Ascending aorta (tissue), 2 donors: Measurements from ENCODE around the gene ISY1. TPM values are rescaled to one million over a fixed set of nuclear protein-coding genes. Genes with fewer than 3 reads are reported as not detected.

Experiments
- DNase-seq, 2 donors: peaks; one replicate each; pipeline ENCODE4 v3.0.0-alpha.2; 2019; ENCODE audit warnings: low spot score in 2 of 2
- H3K27ac ChIP-seq, 2 donors: fragments of 200-600 bp; sonication (generic); one replicate each; pipeline ENCODE4 v1.5.1; 2016 to 2017; ENCODE audit warnings: mild to moderate bottlenecking in 1 of 2
- H3K27me3 ChIP-seq: fragments of 200-600 bp; sonication (generic); one replicate; pipeline ENCODE4 v1.5.1; 2017
- H3K36me3 ChIP-seq, 2 donors: fragments of 200-600 bp; sonication (generic); one replicate each; pipeline ENCODE4 v1.5.1; 2016
- H3K4me1 ChIP-seq, 2 donors: fragments of 200-600 bp; sonication (generic); one replicate each; pipeline ENCODE4 v1.5.1; 2016 to 2017; ENCODE audit warnings: mild to moderate bottlenecking in 1 of 2
- H3K4me3 ChIP-seq, 2 donors: fragments of 200-600 bp; sonication (generic); one replicate each; pipeline ENCODE4 v1.5.1; 2016 to 2017; ENCODE audit warnings: mild to moderate bottlenecking in 1 of 2
- H3K9me3 ChIP-seq, 2 donors: fragments of 200-600 bp; sonication (generic); one replicate each; pipeline ENCODE4 v1.5.1; 2016
- CTCF ChIP-seq, 3 experiments: fragments of 200-600 bp in 2 of 3; fragments of 450-650 bp in 1 of 3; sonication (generic) in 2 of 3; IDR thresholded peaks; one replicate each; pipeline ENCODE4 v1.5.1; 2016 to 2019; ENCODE audit warnings: antibody characterized with exemption in 3 of 3, mild to moderate bottlenecking in 1 of 3, moderate library complexity in 1 of 3
- intact Hi-C: fragments of 100-400 bp; cut with DNase I; formaldehyde crosslinking; loops from one replicate; pipeline ENCODE4 v1.15.1; 2023
- total RNA-seq: library from RNA; depleted of rRNA; stranded (reverse); fragments of >200 nt; gene quantifications from one replicate; pipeline ENCODE4 v1.1.0, GENCODE V29; 2016

Gene ISY1
- total RNA-seq, 1 donor from 2014 or later: 22.5 TPM

GRCh38 chr3:129184396-129184657 is 23.5 kb upstream of the ISY1 start:
- intact Hi-C loops: loop anchor here (1.0 to 5.0 kb wide), 5 partner anchors 11 to 65 kb away; partner anchors contain the start of genes COPG1 and RAB43
- peaks cover 2 to 21% of the 10 kb centered on the region in 2 donors for H3K4me1 ChIP-seq
- no peaks in the 10 kb centered on the region for H3K9me3 ChIP-seq
- DNase-seq: no peak
- peaks cover 0 to 6% of the 10 kb centered on the region in 2 donors for H3K36me3 ChIP-seq
- TF ChIP-seq CTCF (IDR thresholded peaks at IDR 0.05): no peak
- H3K4me3 ChIP-seq: peak overlapping the region; percentile 95 to 96
- peak overlapping the region; percentile 99 to 100 for H3K27ac ChIP-seq
- no peaks in the 10 kb centered on the region for H3K27me3 ChIP-seq

GRCh38 chr3:129183569-129184395 is 22.9 kb upstream of the ISY1 start, which contains the start of gene CNBP:
CNBP (minus strand) TSS chr3:129183896; CDS start chr3:129171757, 12,139 bp downstream.
- DNase-seq: peak; percentile 66 to 96
- peak within 1 kb of the TSS; percentile 95 to 96 for H3K4me3 ChIP-seq
- peaks cover 0 to 12% of the 10 kb centered on the region in 2 donors for H3K36me3 ChIP-seq
- TF ChIP-seq CTCF (IDR thresholded peaks at IDR 0.05): no peak
- no peaks in the 10 kb centered on the region for H3K9me3 ChIP-seq
- no peaks in the 10 kb centered on the region for H3K27me3 ChIP-seq
- peak within 1 kb of the TSS; percentile 99 to 100 for H3K27ac ChIP-seq
- intact Hi-C loops: loop anchor here (1.0 to 5.0 kb wide), 7 partner anchors 12 to 131 kb away; partner anchors contain the start of genes COPG1, ISY1 and RAB43
- H3K4me1 ChIP-seq: peaks cover 7 to 27% of the 10 kb centered on the region in 2 donors

GRCh38 chr3:129182390-129183185 is 21.7 kb upstream of the ISY1 start:
- intact Hi-C loops: loop anchor here (1.0 to 5.0 kb wide), 3 partner anchors 21 to 132 kb away; partner anchors contain the start of gene ISY1
- no peak for DNase-seq
- no peak for TF ChIP-seq CTCF (IDR thresholded peaks at IDR 0.05)
- Histone ChIP-seq H3K9me3 (no peaks in the 10 kb centered on the region), H3K4me1 (peaks cover 10 to 39% of the 10 kb centered on the region in 2 donors), H3K27ac (peak overlapping the region; percentile 99 to 100), H3K4me3 (peak overlapping the region; percentile 95 to 96), H3K36me3 (peaks cover 7 to 21% of the 10 kb centered on the region in 2 donors), H3K27me3 (no peaks in the 10 kb centered on the region)

- Histone ChIP-seq H3K36me3 (peaks cover 7 to 21% of the 10 kb centered on the region in 2 donors), H3K27me3 (no peaks in the 10 kb centered on the region), H3K4me1 (peaks cover 11 to 46% of the 10 kb centered on the region in 2 donors), H3K4me3 (peak overlapping the region; percentile 95 to 96), H3K27ac (peak overlapping the region; percentile 99 to 100), H3K9me3 (no peaks in the 10 kb centered on the region)
- TF ChIP-seq CTCF (IDR thresholded peaks at IDR 0.05): no peak
- intact Hi-C loops: loop anchor here (2.0 to 5.0 kb wide), 2 partner anchors 45 to 133 kb away; no protein-coding TSS in a partner anchor
- DNase-seq: no peak
These were observed 21.0 kb upstream of the ISY1 start for GRCh38 chr3:129181819-129182218.

- H3K4me1 ChIP-seq: peaks cover 14 to 59% of the 10 kb centered on the region in 2 donors
- peak overlapping the region in 1 of 2 donors; percentile 100 for H3K27ac ChIP-seq
- no peak for DNase-seq
- H3K36me3 ChIP-seq: peaks cover 7 to 21% of the 10 kb centered on the region in 2 donors
- intact Hi-C loops: loop anchor here (5.0 kb wide), 1 partner anchor 47 kb away; no protein-coding TSS in a partner anchor
- no peaks in the 10 kb centered on the region for H3K9me3 ChIP-seq
- no peak for TF ChIP-seq CTCF (IDR thresholded peaks at IDR 0.05)
- H3K4me3 ChIP-seq: peak overlapping the region; percentile 95 to 96
- H3K27me3 ChIP-seq: no peaks in the 10 kb centered on the region
These were observed 19.6 kb upstream of the ISY1 start for GRCh38 chr3:129180461-129180860.
